Stromal cell of bone marrow (primary cell): ENCODE data around the gene ATAD3A.

Experiments
- DNase-seq: peaks from one replicate; pipeline ENCODE4 v3.0.0-alpha.2; 2012; ENCODE audit warnings: low read depth

Gene ATAD3A

DNA sequence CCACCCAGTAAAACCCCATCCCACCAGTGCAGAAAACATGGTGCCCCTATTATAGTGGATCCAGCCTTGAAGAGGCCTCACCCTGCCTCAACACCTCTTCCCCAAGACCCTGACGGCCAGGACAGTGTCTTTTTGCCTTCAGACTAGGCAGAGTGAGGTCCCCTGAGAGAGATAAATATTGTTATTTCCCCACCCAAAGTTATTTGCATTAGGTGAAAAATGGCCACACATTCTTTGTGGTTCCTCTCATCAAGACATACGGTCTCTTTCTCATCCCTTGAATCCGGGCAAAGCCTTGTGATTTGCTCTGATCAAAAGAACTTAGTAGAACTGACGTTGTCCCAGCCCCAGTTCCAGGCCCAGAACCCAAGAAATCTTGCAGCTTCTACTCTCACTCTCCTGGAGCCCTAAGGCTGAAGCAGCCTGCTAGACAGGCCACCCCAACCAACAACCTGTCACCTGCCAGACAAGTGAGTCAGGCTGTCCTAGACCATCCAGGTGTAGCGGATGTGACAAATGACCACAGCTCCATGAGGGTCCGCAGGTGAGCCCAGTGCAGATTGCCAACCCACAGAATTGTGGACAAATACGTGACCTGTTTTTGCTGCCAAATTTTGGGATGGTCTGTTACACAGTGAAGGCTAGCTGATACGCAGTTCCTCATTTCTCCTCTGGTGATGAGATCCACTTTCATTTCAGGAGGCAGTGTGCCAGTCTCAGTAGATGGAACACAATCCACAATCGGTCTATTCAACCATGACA, 70.8 kb downstream of the ATAD3A start:
- no peak for DNase-seq

DNA sequence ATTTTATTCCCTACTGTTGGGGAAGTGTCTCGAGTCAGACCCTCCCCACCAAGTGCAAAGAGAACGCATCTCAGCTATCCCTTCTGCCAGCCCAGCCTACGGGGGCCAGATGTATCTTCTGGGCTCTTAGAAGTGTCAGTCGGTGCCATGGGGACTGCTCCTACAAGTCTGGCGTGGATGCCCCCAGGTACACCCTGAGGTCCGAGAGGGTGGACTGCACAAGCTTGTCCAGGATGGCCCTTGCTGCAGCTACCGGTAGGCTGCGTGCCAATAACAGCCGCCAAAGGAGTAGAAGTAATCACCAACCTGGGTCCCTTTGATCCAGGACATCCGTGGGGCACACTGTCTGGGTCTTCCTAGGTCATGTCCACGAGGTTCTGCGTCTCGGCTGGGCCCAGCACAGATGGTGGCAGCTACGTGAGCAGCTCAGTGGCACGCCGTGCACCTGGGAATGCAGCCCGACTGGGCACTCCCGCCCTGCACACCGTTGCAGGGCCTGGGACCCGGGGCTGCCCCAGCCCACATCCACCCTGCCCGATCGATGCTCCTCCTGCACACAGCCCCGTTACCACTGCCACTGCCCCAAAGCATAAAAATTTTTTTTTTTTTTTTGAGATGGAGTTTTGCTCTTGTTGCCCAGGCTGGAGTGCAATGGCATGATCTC, 71.5 kb downstream of the ATAD3A start:
- no peak for DNase-seq
